CD4-positive, alpha-beta T cell treated with Interleukin-6 for 4 hours (primary cell): Measurements from ENCODE around the gene DERA.
A peak's percentile ranks its signal among the peaks of the same experiment; 100 is the strongest.
"Not testable (repeated sequence)": the region's sequence is repeated elsewhere in the genome, so short reads cannot be mapped to it uniquely, and the experiment has no call there.

Experiments used
- DNase-seq: peaks from one replicate; pipeline ENCODE4 v3.0.0-alpha.2; 2020; ENCODE audit warnings: mixed read lengths

The DERA gene

DNA sequence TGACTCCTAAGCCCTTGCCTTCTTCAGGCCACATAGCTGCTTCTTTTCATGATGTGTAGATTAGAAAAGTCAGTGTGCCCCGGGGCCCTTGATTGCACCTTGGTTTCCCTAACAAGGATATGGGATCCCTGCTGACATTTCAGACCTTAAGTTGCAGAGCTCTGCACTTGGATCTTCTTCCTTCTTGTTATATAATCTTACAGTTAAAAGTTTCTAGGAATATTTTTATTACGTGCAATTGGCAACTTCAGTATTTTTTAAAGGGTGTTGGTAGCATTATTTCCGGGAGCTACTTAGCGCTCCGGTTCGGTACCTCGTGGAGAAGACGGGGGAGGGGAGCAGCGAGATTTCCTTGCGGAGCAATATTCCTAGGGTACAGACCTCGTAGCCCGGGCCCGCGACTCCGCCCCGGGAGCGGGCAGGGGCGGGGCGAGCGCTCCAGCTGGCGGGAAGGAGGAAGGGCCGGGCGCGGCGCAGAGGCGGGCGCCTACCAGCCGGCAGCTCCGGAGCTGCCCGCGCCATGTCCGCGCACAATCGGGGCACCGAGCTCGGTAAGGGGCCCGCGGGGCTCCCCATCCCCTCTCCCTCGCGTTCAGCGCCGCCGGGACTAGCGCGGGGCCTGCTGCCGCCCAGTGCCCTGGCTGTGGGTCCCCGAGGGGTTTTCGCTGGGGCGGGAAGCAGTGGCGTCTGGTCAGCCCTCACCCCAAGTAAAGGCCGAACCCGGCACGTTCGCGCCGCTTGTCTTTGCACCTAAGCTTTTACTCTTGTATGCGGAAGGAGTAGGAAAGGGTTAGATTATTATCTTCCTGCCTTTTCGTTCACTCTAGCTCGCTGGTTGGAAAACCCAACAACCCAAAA lies at the start of gene DERA:
DERA (plus strand) TSS at position 469 of the 858 bp plus-strand sequence; CDS start at position 521, 52 bp downstream.
- peak; percentile 74 for DNase-seq

DNA sequence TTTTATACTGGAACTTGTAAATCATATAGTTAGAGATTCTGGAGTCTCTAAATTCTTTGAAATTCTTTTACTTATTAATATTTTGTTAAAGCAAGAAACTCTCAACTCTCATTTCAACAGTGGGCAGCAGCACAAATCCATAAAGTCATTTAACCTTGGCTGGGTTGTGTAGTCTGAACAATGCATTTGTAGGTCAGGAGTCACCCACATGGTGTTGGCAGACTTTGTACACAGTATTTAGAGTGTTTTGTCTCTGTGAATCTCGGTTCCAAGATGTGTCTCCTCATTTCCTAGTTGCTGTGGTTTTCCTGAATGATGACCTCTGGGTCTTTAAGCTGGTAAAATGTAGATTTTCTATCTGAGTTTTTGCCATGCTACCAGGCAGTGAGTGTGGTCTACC lies 49.7 kb upstream of the DERA start:
- DNase-seq = no peak

DNA sequence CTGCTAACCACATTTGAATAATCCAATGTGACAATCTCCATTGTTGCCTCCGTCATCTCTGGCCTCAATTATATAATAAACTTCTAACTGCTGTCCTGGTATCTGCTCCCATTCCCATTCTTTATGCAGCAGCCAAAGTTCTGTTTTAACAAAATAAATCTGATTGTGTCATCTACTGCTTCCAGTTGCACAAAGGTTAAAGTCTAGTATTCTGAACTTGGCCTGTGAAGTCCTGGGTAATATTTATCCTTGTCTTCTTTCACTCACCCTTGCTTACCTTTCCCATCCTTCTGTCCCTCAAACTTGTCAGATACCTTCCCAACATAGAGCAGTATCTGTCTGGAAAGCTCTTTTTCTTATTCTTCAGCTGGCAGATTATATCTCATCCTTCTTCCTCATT lies 48.3 kb upstream of the DERA start:
- no peak for DNase-seq

DNA sequence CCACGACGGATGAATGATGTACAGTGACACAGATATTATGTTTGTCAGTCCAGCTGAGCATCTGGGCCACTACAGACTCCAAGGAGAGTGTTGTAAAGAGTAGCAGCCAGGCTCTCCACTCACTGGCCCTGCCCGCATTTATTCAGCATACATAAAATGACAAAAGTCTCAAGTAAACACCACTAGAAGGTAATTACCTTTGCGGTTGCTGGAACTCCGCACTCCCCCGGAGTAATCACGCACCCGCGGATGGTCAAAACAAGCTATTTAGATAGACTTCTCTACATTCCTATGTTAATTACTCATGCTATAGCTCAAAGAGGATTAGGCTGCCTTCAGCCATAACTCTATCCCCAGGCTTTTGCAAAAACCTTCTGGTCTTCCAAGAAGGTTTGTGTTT lies 47.8 kb upstream of the DERA start:
- DNase-seq = no peak

DNA sequence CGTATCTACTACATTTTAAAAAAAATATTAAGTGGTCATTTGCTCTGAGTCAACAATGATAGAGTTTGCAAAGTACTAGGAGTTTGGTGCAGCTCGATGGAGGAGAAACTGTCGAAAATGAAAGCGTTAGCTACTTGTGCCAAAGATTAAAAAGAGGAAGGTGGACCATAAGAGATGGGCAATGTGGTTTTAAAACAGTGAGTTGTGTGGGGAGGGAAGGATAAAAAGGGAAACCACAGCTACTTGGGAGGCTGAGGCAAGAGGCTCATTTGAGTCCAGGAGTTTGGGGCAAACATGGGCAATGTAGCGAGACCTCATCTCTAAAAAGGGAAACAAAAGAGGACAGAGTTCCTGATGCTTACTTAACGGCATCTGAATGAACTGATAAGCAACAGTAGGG lies 47.1 kb upstream of the DERA start:
- no peak for DNase-seq

DNA sequence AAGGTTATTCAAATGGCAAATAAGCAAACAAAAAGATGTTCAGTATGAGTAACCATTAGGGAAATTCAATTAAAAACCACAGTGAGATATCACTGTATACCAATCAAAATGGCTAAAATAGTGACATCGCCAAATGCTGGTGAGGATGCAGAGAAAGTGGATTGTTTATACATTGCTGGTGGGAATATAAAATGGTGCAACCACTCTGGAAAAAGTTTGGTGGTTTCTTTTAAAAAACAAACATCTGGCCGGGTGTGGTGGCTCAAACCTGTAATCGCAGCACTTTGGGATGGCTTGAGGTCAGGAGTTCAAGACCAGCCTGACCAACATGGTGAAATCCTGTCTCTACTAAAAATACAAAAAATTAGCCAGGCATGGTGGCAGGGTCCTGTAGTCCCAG lies 42.9 kb upstream of the DERA start:
- DNase-seq = no peak

DNA sequence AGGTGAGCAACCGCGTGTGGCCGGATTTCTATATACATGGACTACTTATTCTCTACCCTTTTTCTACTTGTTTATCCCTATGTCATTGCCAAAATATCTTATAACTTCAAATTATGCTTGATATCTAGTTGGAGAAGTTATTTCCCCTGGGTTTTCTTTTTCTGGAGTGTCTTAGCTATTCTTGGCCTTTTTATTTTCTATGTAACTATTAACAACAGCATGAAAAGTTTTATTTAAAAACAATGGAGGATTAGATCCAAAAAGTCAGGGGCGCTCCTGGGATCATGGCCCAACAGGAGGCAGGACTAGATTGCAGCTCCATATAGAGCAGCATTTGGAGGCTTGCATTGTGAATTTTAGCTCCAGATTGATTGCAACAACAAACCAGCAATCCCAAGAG lies 37.6 kb upstream of the DERA start:
- DNase-seq = no peak

DNA sequence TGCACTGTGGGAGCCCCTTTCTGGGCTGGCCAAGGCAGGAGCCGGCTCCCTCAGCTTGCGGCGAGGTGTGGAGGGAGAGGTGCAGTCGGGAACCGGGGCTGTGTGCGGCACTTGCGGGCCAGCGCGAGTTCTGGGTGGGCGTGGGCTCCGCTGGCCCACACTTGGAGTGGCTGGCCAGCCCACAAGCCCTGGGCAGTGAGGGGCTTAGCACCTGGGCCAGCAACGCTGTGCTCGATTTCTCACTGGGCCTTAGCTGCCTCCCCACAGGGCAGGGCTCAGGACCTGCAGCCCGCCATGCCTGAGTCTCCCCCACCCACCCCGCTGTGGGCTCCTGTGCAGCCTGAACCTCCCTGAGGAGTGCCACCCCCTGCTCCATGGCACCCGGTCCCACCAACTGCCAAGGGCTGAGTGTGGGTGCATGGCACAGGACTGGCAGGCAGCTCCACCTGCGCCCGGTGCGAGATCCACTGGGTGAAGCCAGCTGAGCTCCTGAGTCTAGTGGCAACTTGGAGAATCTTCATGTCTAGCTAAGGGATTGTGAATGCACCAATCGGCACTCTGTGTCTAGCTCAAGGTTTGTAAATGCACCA lies 36.5 kb upstream of the DERA start:
- not testable (repeated sequence) for DNase-seq

DNA sequence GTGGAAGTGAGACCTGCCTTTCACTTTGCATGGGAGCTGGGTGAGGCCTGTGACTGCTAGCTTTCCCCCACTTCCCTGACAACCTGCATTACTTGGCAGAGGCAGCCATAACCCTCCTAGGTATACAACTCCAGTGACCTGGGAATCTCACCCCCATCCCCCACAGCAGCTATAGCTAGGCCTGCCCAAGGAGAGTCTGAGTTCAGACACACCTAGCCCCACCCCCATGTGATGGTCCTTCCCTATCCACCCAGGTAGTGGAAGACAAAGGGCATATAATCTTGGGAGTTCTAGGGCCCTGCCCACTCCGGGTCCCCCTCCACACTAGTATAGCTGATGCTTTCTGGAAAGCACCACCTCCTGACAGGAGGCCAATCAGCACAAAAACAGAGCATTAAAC lies 35.3 kb upstream of the DERA start:
- no peak for DNase-seq

DNA sequence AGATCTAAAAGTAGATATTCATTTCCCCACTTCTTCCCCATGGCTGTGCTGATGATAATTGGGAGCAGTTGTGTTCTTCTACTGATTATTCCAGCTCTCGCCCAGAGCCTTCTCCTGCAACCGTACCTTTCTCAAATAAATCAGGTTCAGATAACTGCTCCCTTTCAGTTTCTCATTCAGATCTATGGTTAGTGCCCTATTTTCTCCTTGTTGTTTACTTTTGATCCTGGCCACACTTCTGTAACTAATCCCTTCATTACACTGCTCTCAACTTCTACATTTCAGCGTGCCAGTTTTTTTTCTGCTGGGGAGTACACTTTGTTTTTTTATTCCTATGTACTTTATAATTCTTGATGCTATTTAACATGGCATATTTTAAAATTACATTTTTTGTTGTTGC lies 31.7 kb upstream of the DERA start:
- no peak for DNase-seq

DNA sequence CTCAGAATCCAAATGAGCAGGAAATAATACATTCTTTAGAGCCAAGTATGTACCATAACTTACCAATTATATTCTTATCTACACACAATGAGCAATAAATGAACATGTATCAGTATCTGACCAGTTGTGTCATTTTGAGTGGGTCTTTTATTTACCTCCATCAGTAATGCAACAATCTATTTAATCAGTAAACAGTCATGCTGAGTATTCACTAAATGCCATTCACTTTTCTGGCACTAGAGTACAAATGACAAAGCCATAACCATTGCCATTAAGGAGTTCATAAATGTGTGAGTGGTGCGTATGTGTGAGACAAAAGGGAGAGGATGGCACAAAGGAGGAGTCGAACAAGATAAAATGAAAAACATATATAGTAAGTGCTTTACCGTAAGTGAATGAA lies 30.4 kb upstream of the DERA start:
- no peak for DNase-seq

DNA sequence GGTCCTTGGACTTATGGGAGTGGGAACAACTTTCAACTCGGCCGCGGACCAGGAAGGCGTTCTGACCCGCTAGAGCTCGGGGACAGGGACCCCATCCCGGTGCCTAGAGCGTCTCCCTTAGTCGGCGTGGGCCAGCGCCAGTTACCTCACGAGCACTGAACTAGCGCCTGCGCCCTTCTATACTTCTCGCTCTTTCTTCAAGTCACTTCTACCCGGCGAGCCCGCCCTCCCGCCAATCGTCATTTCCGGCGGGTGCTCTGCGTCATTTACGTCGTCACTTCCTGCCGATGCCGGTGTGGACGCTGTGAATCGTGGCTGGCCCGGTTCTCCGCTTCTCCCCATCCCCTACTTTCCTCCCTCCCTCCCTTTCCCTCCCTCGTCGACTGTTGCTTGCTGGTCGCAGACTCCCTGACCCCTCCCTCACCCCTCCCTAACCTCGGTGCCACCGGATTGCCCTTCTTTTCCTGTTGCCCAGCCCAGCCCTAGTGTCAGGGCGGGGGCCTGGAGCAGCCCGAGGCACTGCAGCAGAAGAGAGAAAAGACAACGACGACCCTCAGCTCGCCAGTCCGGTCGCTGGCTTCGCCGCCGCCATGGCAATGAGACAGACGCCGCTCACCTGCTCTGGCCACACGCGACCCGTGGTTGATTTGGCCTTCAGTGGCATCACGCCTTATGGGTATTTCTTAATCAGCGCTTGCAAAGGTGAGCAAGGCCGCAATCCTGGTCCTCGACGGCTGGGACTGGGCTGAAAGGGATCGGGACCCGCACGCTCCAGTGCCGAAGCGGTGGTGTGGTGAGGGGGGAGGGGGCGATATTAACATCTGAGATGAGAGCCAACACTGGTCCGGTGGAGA lies 28.8 kb upstream of the DERA start, which contains the start of gene STRAP:
STRAP (plus strand) TSS at position 270 of the 854 bp plus-strand sequence; CDS start at position 591, 321 bp downstream.
- peak; percentile 94 for DNase-seq

DNA sequence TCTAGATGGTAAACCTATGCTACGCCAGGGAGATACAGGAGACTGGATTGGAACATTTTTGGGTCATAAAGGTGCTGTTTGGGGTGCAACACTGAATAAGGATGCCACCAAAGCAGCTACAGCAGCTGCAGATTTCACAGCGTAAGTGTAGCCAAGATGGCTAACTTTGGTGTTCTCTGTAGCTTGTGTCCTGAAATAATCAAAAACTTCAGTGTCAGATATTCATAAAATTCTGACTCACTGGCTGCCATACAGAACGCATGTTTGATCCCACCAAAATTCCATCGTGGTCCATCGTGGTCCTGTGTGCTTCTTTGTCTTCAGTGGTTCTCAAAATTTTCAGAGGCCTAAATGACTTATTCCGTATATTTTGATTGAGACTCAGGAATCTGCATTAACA lies 27.6 kb upstream of the DERA start:
- no peak for DNase-seq

DNA sequence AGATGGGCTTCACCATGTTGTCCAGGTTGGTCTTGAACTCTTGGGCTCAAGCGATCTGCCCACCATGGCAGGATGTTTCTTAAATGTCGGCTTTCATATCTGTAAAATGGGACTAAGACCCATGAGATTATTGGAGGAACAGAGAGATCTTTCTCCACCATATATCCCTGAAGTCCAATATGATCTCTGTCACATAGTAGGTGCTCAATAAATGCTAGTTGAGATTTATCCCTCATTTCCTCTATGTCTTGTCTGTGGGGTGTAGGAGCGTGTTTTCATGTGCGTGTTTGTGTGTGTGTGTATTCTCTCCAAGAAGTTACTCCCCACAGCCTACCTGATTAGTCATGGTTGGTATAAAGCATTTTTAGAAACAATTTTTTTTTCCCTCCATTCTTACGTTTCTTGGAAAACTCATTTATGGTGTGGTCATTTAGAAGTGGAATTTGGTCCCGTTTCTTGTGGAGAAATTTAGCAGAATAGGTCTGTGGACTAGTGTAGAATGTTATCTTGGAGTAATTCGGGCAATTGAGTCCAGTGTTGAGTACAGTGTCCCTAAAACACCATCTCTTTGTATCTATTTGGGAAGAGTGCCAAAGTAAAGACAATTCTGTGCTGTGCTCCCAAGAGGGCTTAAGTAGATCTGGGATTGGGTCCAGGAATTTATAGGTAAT lies 24.6 kb upstream of the DERA start:
- no peak for DNase-seq

DNA sequence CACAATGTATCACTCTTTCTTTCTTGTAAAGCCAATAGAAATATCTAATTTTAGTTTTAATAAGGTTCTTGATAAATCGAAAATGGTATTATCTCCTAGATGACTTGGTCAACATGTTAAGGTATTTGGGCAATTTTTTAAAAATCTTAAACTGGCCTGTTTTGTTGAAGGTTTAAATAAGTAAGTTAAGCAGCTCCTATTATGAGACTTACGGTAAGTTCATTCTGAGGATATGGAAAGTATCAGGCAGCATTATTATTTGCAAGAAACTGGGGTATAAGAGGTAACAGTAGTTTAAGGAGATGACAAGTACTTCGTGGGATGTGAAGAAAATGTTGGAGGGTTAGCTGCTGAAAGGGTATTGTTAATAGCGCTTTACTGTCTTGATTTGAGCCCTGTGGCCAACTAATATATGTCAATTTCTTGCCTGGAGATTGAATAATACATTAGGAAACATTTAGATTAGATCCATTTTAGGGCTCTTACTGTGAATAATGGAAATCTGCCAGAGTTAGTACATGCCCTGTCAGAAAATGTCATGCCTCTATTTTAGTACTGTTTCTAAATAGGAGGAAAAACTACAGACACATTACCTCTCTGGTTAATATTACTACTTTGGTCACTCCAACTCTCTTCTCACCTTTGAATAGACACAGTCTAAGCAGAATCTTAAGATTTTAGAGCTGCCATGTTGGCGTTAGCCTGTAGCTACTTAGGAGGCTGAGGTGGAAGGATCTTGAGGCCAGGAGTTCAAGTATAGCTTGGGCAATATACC lies 23.9 kb upstream of the DERA start:
- no peak for DNase-seq

DNA sequence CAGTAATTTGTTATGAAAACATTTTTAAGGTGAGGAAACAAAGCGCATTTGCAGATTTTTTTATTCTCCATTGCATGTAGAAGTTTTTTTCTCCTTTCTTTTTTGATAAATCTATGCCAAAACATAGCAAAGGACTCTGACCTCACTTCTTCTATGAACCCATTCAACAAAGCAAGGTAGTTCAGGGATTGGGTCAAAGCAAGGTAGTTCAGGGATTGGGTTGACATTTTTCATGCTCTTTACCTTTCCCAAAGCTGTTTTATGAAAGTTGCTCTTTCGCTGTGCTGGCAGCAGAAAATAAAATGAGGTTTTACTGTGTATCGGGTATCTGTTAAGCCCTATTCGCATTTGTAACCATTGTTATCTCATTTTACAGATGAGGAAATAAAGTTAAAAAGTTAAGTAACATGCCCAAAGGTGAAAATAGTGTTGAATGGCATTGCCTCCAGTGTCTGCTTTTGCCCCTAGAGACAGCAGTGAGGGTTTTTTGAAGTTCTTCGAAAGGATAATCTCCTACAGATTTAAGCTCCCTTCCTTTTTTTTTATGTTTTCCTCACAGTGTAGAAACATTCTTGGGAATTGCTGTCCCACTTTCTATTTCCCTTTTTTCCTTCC lies 18.4 kb upstream of the DERA start:
- no peak for DNase-seq

DNA sequence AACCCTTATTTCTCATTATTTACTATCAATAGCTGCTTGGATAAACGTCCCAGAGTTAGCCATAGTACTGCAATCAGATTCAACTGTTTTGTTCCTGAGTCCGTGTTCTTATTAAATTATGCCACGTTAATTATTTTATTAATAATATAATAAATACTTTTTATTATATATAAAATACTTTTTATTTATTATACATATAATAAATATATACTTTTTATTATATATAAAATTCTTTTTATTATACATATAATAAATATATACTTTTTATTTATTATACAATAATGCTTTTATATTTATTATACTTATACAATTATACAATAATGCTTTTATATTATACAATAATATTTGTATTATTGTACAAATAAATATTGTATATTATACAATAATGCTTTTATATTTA lies 17.9 kb upstream of the DERA start:
- no peak for DNase-seq

DNA sequence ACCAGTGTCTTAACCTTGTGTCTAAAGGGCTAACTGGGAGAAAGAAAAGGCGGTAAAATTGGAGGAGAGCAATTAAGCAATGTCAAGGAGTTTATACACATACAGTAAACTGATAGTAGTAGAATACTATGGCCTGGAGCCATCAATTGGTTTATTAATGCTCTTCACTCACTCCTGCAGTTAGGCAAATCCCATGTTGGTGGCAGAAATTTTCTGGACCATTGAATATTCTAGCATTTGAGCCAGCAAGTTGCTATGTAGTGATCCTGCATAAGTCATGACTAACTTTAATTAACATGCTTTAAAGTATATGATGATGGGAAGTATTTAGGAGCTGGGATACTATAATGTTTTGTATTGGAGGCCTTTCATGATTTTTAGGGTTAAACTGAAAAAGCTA lies 14.3 kb upstream of the DERA start:
- no peak for DNase-seq

DNA sequence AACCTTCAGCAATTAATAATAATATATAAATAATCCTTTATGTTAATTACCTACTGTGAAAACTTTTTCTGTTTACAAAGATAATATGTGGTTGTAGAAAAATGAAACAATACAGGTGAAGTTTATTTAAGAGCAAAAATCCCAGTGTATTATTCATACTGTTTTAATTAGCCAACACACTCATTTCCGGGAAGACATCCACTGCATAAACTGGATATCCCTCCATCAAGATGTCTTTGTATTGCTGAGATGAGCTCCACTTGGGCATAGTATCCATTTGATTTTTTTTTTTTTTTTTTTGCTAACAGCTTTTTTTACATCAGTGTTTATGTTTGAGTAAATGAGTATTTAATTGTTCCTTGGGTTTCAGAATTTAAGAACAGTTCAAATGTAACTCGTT lies 13.7 kb upstream of the DERA start:
- DNase-seq = no peak

DNA sequence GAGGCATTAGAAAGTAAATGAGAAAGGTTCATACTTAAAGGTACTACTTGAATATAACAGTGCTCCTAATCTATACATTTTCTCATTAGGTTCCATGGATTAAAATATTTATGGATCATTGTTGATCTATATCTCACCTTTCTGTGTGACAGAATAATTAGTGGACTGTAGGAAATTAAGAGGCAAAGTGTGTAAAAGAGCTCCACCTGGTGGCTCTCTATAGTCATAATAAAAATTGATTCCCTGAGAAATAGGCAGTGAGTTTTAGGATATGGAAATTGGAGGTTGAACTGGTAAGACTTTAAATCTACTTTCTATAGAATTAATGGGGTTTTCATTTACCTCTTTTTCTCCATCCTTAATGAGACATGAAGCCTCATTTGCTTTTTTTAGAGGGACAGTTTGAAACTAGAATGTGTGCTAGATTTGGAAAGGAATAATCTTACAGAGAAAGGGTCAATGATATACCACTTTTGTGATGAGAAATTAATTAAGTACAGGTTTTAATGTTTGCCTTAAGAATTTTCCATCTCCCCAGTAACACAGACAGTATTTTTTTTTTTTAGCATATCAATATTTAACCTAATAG lies 11.8 kb upstream of the DERA start:
- peak; percentile 15 for DNase-seq

DNA sequence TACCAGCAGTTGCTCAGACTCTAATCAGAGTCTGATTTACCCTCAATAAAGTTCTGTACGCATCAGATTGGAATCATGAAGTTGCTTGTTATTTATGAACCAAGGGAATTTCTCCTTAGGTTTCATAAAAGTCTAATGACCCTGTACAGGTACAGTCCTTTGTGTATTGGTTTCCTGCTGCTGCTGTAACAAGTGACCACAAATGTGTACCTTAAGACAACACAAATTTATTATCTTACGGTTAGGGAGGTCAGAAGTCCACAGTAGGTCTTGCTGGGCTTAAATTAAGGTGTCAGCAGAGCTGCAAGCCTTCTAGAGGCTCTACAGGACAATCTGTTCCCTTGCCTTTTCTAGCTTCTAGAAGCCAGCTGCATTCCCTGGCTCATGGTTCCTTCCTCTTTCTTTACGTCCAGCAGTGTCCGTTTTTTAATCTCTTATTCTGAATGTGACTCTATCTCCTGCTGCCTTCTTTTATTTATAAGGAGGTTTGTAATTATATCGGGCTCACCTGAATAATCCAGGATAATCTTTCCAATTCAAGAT lies 6.7 kb upstream of the DERA start:
- no peak for DNase-seq
